GM10248 (cell line): ENCODE results near the gene RPEL1.

Experiments used
- CTCF ChIA-PET: fragments of 300-600 bp; sonication (Branson Sonifier 250); formaldehyde crosslinking; extraction: SDS; loops from one replicate; lab custom pipeline; 2021; ENCODE audit warnings: antibody characterized with exemption; lab: Yijun Ruan, JAX
- POLR2A ChIA-PET: fragments of 350-650 bp; sonication (Branson Sonifier 250); formaldehyde crosslinking; extraction: SDS; loops from one replicate; lab custom pipeline; 2020; ENCODE audit warnings: antibody characterized with exemption; lab: Yijun Ruan, JAX
- DNase-seq: peaks from one replicate; pipeline ENCODE4 v3.0.0; 2012; ENCODE audit errors: extremely low spot score
- CTCF ChIP-seq: IDR thresholded peaks from 2 replicates; pipeline ENCODE4 v1.5.1; 2012; ENCODE audit warnings: mild to moderate bottlenecking, low read depth; ENCODE audit errors: extremely low read depth, missing control alignments, control extremely low read depth

Gene RPEL1

DNA sequence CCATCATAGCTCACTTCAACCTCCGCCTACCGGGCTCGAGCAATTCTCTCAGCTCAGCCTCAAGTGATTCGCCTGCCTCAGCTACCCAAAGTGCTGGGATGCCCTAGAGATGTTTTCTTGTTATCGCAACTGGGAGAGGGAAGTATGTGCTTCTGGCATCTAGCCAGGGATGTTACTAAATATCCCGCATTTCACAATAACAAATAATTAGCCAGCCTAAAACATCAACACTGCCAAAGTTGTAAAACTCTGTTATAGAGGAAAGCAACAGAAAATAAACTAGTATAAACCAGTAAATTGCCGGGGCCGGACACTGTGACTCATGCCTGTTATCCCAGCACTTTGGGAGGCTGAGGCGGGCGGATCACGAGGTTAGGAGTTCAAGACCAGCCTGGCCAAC, 38.5 kb downstream of the RPEL1 start:
- no peak for TF ChIP-seq CTCF
- no peak for DNase-seq
- CTCF ChIA-PET: interaction anchor here (1.2 kb wide), 1 partner anchor 11 kb away, joined by 4 read pairs; no protein-coding TSS in a partner anchor
- POLR2A ChIA-PET: no interaction called here

- TF ChIP-seq CTCF: no peak
- POLR2A ChIA-PET: no interaction called here
- CTCF ChIA-PET: interaction anchor here (1.4 to 1.7 kb wide), 2 partner anchors 16 to 44 kb away, joined by 3 to 4 read pairs; no protein-coding TSS in a partner anchor
- no peak for DNase-seq
Measured at GRCh38 chr10:103287992-103288391, 42.3 kb downstream of the RPEL1 start.

DNA sequence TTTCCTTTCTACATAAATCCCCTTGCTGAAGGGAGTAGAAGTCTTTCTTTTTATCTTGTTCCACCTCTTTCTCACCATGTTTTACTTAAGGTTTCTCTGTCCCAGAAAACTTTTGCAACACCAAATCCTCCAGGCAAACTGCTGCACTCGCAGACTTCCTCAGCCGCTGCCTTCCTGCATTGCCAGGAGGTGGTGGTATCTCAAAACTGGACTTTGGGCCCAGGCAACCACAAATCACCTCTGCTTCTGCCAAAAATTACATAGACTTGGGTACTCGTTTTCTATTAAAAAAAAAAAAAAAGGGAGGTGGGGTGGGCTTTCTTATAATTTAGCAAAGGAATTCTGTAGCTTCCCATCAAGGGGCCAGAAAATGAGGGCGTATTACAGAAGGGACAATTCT, 45.9 kb downstream of the RPEL1 start:
- DNase-seq: no peak
- ChIA-PET CTCF (interaction anchor here (1.0 kb wide), 1 partner anchor 16 kb away, joined by 3 read pairs; no protein-coding TSS in a partner anchor), POLR2A (interaction anchor here (0.7 kb wide), 1 partner anchor 99 kb away, joined by 5 read pairs; no protein-coding TSS in a partner anchor)

DNA sequence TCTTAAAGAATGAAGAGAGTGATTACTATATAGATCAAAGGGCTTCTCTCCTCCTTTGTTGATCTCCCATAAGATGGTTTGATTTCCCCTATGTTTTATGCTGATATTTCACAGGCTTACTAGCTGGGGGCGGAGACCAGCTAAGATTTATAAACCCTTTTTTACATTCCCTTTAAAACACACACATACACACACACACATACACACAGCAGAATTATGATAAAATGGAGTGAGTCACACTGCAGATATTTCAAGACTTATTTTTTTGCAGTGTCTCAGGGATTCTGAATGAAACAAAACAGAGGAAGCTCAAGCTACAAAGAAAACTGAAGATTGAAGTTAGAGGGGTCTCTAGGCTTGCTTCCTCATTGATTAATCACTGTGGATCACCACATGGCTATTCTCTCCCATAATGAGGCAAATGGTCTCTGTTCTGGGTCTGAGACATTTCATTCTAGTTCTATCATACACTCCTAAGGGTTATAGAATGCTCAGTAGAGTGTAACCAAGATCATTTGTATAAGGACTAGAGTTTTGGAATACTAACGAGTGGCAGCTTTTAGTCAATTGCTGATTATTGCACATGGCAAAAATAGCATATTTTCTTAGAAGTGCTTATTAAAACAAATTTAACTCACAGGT, 49.8 kb downstream of the RPEL1 start:
- POLR2A ChIA-PET: interaction anchor here (0.5 kb wide), 1 partner anchor 10 kb away, joined by 5 read pairs; no protein-coding TSS in a partner anchor
- no peak for TF ChIP-seq CTCF
- DNase-seq: no peak
- CTCF ChIA-PET: interaction anchor here (1.1 kb wide), 1 partner anchor 11 kb away, joined by 4 read pairs; no protein-coding TSS in a partner anchor

More for the DNA sequence above, 45.9 kb downstream of the RPEL1 start:
- no peak for TF ChIP-seq CTCF
